ENCODE data around the gene IL17D.
"Not testable (repeated sequence)": the region's sequence is repeated elsewhere in the genome, so short reads cannot be mapped to it uniquely, and the experiment has no call there.

The IL17D gene, protein sequence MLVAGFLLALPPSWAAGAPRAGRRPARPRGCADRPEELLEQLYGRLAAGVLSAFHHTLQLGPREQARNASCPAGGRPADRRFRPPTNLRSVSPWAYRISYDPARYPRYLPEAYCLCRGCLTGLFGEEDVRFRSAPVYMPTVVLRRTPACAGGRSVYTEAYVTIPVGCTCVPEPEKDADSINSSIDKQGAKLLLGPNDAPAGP

DNA sequence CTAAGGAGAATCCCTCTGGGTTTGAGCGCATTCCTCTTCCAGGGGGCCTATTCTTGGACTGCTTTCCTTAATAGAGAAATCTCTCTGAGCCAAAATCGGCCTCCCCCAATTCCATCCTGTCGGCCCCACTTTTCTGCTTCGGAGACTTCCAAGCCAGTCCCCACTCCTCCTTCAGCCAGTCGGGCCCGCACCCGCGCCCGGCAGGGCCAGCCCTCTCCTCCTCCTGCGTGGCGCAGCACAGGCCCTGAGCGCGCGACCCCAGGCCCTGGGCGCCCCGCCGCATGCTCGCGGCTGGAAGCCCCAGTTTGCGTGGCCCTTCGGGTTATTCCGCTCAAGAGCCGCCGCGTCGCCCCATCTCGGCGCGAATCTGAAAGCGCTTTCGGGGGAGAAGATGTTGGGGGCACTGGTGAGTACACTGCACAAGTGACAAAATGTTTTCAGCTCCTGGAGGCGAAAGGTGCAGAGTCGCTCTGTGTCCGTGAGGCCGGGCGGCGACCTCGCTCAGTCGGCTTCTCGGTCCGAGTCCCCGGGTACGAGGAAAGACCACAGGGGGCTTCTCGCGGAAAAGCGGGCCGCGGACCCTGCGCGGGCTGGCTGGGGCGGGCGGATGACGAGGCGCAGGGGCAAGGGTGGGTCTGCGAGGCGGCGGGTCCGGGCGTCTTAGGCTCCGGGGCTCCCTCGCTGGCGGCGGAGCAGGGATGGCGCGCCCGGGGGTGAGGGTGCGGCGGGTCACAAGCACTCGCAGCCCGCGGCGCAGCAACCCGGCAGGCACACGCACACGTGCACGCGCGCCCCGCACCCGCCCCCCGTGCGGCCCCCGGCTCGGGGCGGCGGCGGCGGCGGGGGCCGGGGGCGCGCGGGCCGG, at the start of gene IL17D:
Gene IL17D (plus strand): TSS at position 785 of the 865 bp plus-strand sequence. CDS start 303 bp downstream, outside the sequence.
- peak; percentile 27 to 32 for DNase-seq

DNA sequence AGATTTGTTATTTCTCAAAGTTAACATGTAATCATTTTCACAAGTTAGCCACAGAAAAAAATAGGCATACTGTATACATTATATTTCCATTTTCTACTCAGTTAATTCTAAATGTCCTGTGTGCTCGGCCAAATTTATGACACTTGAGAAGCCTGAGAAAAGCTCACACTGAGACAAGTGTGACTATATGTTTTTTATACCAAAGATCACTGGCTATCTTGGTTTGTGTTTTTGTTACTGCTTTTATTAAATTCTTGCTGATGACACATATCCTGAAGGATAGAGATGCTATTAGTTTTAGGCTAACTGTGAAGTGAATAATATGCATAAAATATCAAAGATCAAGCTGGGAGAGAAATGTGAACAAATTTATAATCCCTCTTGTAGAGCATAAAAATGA, 49.3 kb upstream of the IL17D start:
- no peak for DNase-seq

DNA sequence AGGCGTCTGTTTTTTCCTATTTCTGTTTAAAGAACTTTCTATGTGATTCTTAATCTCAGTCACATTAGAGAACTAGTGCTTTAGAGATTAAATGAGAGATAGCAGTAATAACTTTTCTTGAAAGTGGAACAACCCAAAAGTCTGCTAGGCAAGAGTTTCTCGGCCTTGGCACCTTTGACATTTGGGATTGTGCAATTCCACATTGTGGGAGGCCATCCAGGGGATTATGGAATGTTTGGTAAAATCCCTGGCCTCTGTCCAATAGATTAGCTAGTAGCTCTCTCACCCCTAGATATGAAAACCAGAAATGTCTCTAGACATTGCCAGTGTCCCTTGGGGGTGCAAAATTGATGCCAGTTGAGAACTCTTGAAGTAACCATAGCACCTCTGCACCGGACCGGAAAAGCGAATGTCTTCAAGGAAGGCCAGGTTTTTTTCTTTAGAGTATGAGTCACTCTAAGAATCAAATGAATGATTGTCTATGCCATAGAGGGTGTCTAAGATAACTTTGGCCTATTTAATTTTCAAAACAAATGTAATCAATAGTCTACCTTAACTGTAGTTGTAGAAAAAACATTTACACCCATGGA, 45.0 kb upstream of the IL17D start:
- no peak for DNase-seq

DNA sequence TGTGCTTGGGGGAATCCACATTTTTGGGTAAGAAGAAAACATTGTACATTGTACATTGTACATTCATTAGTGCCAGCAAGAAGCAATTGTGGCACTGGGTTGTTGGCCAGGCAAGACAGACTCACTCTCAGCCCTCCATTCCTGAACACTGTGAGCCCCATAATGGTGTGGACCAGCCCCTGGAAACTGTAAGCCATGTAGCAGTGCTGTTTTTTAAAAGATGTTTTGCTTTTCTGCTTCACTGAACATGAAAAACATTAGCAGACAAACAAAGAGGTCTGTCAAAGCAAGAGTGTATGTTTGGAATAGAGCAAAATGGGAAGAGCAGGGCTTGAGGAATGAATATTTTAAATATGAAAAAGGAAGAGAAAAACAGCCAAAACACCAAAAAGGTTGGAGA, 39.1 kb upstream of the IL17D start:
- no peak for DNase-seq

DNA sequence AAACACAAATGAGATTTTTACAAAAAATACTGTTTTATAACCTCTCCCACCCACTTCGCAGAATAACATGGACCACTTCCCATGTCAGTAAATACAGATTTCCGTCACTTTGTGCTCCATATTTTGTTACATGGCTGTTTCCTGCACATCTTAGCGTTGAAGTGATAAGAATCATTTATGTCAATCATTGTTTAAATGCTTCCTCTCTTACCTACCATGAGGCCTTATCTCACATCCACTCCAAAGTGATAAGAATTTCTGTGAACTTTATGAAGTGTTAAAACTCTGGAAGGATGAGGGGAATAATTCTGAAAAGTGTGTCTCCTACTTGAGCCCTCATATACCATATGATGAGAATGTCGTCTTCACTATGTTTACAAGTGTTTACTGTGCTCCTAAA, 36.6 kb upstream of the IL17D start:
- DNase-seq: no peak

DNA sequence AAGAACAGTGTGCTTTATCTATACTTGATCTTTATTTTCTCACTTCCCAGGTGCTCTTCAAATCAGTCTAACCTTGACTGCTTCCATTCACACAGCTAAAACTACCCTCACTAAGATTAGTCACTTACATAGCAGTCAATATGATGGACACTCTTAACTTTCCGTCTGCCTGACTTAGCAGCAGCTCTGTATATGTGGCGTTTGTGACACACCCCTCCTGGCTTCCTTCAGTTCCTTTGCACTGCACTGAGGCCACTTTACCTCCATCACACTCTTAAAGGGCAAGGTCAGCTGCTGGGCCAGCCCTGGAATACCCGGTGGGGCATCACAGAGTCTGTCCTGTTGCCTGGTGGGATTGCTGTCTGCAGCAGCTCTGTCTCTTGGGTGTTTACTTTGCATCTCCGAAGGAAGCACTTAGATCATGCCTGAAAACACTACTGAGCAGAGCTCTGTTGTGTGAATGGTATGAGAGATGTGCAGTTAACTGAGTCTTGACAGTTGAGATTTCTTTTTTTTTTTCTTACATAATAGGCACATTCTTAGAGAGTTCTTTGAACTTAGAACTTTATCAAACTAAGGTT, 35.6 kb upstream of the IL17D start:
- no peak for DNase-seq

DNA sequence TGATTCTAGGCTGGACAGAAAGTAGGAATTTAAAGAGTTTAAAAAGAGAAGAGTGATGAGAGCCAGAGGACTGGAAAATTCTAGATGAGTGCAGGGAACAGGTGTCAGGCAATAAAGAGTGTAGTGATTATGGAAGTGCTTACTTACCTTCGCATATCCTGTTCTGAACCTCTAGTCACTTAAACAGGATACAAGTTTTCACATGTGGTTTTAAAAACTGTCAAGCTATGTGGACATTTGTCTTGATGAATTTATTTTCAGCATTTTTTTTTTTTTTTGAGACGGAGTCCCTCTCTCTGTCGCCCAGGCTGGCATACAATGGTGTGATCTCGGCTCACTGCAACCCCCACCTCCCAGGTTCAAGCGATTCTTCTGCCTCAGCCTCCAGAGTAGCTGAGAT, 34.3 kb upstream of the IL17D start:
- no peak for DNase-seq

DNA sequence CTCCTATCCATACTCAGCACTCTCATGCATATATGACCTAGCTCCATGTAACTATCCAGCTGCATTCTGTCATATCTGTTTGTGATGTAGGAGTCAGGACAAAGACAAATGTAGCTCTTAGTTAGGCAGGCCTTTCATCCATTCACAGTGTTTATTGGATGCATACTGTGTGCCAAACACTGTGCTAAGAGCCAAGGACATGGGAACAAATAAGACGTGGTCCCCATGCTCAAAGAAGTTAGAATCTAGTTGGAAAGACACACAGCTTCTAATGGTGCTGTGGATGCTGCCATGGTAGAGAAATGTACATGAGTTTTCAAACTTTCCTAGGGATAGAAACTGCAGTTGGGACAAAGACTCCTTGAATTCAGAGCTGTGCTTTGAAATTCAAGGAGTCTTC, 31.7 kb upstream of the IL17D start:
- DNase-seq: no peak

DNA sequence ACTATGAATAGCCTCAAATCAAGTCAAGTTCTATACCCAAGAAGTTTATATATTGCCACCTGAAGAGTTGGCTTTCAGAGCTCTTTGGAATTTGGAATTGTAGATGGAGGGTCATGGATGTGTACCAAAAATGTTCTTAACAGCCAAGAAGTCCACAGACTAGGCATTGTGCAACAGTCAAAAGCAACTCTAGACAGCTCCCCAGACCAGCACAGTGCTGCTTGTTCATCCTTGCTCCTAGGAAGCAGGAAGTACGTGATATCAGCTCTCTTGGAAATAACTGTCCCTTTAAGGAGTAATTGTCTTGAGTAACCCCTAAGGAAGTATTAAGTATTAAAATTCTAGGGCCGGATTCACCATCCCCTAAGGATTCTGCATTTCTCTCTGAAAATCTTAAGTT, 30.7 kb upstream of the IL17D start:
- DNase-seq: no peak

DNA sequence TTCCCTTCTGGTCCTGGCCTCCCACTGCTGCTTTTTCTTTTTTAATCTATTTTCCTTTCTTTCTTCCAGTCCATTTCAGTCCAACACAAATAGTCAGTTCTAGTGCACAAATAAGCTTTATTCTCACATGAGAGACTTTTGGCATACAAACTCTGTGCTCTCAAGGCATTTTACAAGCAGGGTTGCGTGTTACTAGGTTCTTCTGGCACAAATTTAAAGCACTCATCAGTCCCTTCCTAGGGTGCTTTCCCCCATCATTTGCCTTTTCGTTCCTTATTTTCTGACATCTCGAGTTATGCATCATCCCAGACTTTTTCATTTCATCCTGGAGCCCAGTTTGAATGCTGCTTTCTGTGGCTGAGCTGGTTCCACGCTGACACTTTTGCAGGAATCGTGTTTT, 29.8 kb upstream of the IL17D start:
- DNase-seq: no peak

DNA sequence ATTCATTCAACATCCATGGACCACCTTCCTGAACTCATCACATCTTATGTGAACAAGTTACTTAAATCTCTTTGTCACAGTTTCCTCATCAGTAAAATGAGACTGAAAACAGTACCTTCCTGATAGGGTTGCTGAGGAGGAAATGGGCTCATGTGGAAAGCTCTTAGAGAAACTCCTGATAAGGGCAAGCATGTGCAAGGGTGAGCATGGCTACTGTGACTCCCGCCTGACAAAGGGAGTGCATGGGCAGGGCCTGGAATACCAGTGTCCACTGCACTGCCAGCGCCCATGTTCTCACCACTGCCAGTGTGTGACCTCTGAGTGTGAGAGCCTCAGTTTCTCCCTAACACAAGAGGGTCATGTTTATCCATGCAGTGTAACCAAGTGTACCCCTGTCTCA, 27.3 kb upstream of the IL17D start:
- no peak for DNase-seq

DNA sequence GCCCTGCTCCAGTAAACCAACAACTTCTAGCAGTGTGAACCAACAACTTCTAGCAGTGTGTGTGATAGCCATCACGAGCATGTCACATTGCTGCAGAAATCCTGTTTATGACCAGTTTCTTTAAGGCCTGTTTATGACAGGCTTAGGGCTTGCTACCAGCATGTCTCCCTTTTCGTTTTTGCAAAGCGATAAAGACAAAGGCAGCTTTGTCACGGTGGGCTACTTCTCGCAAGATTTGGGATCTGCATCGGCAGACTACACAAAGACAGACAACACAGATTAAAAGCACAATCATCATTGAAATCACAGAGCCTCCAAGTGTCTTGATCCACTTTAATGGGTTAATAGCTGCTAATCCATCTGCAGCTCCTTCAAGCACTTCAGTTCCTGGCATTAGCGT, 24.9 kb upstream of the IL17D start:
- not testable (repeated sequence) for DNase-seq

DNA sequence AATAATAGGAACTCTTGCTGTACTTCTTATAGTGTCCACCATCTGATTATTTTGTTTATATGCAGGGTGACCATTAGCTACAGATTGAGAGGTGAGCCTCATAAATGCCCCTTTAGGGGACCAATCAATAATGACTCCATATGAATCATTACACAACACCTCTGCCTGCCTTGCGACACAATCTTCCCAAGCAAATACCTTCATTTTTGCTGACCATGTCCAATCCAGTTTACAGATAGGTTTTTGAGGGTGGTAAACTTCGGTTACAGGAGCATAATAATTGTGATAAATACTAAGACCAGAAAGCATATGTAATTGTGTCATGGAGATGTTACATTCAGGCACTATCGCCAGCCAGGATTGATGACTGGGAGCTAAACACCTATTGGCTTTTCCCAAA, 23.6 kb upstream of the IL17D start:
- DNase-seq: no peak

DNA sequence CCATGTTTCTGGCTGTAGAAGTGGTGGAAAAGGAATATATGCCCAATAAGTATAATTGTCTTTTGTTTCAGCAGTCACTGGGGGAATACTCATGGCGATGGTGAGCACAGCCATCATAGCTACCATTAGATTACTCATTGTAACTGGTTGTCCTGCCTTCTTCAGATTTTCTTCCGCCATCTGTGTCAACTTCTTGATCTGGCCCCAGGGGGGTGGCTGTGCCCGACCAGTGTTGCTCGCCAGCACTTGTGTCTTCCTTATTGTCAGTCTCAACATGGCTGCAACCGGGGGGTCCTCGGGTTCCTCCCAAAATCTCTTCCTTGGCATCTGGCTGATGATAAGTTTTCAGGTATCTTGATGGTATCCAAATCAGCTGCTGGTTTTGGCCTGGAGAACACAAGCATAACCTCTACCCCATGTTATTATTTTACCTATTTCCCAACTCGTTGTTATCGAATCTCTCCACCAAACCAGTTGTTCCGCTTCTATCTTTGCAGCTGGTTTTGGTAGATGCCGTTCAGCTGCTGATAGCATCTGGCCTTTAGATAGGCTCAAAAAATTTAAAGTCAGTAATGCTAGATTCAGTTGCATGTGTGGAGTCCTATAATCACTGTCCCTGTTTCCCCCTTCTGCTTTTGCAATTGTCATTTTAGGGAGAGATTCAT, 23.0 kb upstream of the IL17D start:
- DNase-seq: no peak

DNA sequence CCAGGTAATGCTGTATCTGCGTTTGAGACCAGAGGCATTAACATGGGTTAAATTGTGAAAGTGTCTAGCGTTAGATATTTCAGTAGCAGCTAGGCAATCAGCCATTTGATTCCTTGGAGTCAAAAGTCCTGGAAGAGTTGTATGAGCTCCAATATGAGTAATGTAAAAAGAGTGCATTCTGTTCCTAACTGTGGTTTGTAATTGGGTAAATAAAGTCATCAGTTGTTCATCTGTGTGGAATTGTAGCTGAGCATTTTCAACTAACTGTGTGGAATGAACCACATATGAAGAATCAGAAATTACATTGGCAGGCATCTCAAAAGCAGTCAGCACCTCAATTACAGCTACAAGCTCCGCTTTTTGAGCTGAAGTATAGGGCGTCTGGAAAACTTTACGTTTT, 22.0 kb upstream of the IL17D start:
- not testable (repeated sequence) for DNase-seq

DNA sequence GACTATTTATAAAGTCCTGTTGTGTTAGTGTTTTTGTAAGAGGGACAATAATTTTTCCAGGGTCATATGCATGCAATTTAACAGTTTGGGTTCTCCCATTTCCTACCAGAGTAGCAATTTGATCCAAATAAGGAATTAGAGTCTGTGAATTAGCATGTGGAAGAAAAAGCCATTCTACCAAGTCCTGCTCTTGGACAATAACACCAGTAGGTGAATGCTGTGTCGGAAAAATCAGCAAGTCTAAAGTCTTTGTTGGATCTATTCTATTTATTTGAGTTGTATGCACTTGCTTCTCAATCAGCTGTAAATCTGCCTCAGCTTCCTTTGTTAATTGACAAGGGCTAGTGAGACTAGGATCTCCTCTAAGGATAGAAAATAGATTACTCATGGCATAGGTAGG, 21.4 kb upstream of the IL17D start:
- no peak for DNase-seq

DNA sequence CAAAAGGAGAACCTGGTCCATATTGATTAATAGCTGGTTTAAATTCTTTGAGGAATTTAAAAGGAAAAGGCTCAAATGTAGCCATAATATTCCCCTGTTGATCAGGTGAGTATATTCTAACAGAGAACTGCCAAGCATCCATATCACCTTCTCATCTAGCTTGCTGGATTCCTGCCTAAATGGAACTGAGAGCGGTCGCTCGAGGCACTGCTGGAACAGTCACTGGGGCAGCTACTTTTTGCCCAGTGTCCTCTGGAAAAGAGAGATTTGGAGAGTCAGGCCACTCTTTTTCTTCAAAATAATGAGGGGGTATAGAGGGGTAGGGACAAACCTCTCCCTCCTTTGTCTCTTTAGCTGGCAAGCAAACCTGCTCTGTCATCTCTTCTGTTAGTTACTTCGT, 19.5 kb upstream of the IL17D start:
- no peak for DNase-seq

DNA sequence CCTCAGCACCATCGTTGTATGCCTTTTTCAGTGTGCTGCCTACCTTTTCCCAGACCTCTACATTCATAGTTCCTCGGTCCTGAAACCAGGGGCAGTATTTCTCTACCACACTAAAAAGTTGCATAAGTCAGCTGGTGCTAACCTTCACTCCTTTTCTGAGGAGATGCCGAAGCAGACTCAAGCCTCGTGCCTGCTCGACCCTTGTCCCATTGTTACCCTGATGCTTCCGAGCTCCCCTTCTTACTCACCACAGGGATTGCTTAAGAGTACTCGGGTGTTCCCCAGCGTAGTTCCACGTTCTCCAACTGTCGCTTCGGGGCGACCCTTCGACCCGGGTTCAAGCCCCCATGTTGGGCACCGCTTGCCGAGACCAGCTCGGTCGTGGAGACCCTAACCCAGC, 19.0 kb upstream of the IL17D start:
- DNase-seq: no peak

DNA sequence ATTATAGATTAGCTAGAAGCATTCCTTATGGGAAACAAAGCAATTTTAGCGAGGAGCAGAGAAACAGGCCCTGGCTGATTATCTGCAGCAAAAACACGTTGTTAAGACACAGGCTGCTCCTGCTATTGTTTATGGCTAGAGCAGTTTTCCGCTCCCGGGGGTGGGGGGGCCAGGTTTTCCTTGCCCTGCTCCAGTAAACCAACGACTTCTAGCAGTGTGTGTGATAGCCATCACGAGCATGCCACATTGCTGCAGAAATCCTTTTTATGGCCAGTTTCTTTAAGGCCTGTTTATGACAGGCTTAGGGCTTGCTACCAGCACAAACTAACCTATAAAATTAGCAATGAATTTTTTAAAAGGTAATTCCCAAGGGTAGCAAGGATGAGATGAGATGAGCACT, 18.4 kb upstream of the IL17D start:
- no peak for DNase-seq

DNA sequence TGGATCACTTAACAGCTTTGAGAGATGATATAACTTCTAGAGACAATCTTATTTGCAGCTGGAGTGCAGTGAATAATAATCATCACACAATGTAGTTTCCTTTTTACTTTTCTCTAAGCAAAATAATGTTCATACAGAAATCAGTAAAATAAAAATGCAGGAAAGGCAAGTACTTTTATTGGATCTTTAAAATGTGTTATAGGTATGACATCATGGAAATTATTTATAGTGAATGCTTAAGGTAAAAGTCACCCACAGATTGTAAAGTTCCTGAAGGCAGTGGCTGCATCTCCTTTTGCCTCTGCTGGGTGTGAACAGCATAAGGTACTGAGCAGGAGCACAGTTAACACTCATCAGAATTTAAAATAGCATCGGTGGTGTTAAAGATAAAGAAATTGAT, 17.3 kb upstream of the IL17D start:
- no peak for DNase-seq

DNA sequence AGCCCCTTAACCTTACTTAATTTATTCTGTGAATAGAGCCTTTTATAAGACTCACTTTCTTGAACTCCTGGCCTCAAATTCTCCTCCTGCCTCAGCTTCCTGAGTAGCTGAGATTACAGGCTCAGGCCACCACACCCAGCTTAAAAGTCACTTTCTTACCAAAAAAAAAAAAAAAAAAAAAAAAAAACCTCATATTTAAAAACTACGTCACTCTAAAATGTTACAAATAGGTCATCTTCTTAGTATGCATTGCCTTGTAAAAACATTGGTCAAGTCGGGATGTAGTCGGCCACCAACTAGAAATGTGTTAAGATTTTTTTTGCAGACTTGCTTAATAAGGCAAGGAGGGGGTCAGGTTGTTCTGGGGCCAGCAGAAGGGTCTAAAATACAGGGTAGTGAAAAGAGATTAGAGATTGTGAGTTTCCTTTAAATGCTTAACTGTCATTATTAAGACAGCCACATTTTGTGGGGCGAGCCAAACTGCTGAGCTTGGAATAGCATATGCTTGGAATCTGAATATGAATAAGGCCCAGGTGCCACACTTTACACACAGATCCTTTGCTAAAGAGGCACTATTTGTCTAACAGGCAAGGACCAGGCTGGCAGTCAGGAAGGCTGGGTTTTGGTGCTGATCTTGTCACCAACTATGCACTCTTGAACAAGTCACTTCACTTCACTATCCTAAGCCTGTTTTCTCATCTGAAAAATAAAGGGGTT, 16.5 kb upstream of the IL17D start:
- DNase-seq: no peak

DNA sequence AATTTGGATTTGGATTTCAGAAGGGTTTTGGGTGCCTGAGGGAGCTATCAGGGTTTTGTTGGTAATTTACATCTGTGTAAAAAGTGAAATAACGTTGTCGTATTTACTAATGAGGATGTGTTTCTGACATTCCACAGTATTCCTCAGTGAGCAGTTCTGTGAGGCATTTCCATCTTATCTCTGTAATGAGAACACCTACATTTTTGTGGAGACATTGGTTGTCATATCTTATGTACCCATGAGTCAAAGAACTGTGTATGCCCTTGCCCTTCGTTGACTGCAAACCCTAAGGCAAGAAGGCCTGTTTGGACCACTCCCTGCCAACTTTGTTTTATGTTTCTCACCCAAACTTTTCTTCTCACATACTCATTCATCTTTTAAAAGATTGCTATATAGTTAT, 14.2 kb upstream of the IL17D start:
- DNase-seq: no peak

DNA sequence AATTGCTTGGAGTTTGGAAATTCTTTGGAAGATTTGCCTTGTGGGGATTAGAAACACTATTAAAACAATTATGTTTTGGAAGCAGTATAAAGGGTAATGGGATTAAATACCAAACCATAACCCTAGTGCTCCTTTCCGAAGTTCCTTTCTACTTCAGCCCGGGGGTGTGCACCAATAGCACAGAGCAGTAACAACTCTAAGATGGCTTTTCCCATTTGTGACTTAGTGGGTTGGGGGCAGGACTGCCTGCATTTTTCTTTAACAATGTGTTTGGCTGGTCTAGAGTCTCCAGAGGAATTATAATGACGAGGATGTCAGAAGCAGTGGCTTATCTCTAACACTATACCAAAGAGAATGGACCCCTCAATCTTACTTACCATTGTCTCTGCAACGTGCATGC, 11.9 kb upstream of the IL17D start:
- no peak for DNase-seq

Data from activated CD4-positive, alpha-beta T cell treated with anti-CD3 and anti-CD28 coated beads, Interleukin-2, amount 50 U/mL, for 4 hours (primary cell).